Thyroid gland (tissue), 4 donors: Measurements from ENCODE around the gene SLC33A1.

Experiments used
- CTCF ChIP-seq, 6 experiments: fragments of 200-600 bp in 3 of 6; fragments of 450-650 bp in 3 of 6; sonication (generic) in 3 of 6; IDR thresholded peaks; one replicate each; pipeline ENCODE4 v1.5.1; 2016 to 2019; ENCODE audit warnings: antibody characterized with exemption in 6 of 6, mild to moderate bottlenecking in 2 of 6, inconsistent platforms in 1 of 6, moderate library complexity in 1 of 6
- POLR2A ChIP-seq, 2 donors: fragments of 450-650 bp; IDR thresholded peaks; one replicate each; pipeline ENCODE4 v1.6.1; 2017; ENCODE audit warnings: antibody characterized with exemption in 2 of 2, mild to moderate bottlenecking in 2 of 2, moderate library complexity in 1 of 2

- TF ChIP-seq CTCF (IDR thresholded peaks at IDR 0.05) = no peak
- TF ChIP-seq POLR2A (IDR thresholded peaks at IDR 0.05) = no peak
These were observed 22.3 kb upstream of the SLC33A1 start for GRCh38 chr3:155876503-155876902.
